DND-41 (cell line): ENCODE measurements around the gene DNAJC30.

ENCODE experiments used
- ATAC-seq: fragments of 200-7000 bp; cut with Tn5 transposase; 3 replicates; pipeline ENCODE4 v1.9.1; 2021; ENCODE audit warnings: low read depth; ENCODE audit not compliant: insufficient read depth
- DNase-seq: peaks from one replicate; pipeline ENCODE4 v3.0.0-alpha.2; 2020
- H2AFZ ChIP-seq: 2 replicates; pipeline ENCODE4 v1.6.0; 2012; ENCODE audit warnings: low read depth, low read length
- H3K27ac ChIP-seq: 2 replicates; pipeline ENCODE4 v1.5.1; 2012; ENCODE audit warnings: low read length, inconsistent platforms
- H3K27me3 ChIP-seq: fragments of 200-600 bp; sonication (generic); 2 replicates; pipeline ENCODE4 v1.6.0; 2012; ENCODE audit warnings: low read length, mild to moderate bottlenecking, inconsistent platforms; ENCODE audit not compliant: insufficient read depth, poor library complexity
- H3K36me3 ChIP-seq: 2 replicates; pipeline ENCODE4 v1.5.1; 2012; ENCODE audit warnings: low read length, inconsistent platforms; ENCODE audit not compliant: insufficient read depth
- H3K4me1 ChIP-seq: 2 replicates; pipeline ENCODE4 v1.5.1; 2012; ENCODE audit warnings: mild to moderate bottlenecking, low read length; ENCODE audit not compliant: insufficient read depth
- H3K4me2 ChIP-seq: 2 replicates; pipeline ENCODE4 v1.6.0; 2012; ENCODE audit warnings: mild to moderate bottlenecking, moderate library complexity, low read length, inconsistent platforms; ENCODE audit not compliant: insufficient read depth
- H3K4me3 ChIP-seq, 2 experiments: fragments of 200-600 bp in 1 of 2; shearing (Covaris generic) in 1 of 2; 2 replicates each; pipeline ENCODE4 v1.5.1; 2012 to 2016; ENCODE audit warnings: inconsistent platforms in 2 of 2, low read length in 2 of 2, mild to moderate bottlenecking in 2 of 2, low read depth in 1 of 2, moderate library complexity in 1 of 2
- H3K79me2 ChIP-seq: 2 replicates; pipeline ENCODE4 v1.6.0; 2012; ENCODE audit warnings: low read length, inconsistent platforms; ENCODE audit not compliant: insufficient read depth
- H3K9ac ChIP-seq: 2 replicates; pipeline ENCODE4 v1.6.0; 2012; ENCODE audit warnings: low read depth, mild to moderate bottlenecking, inconsistent platforms, low read length, moderate library complexity
- H3K9me3 ChIP-seq: 2 replicates; pipeline ENCODE4 v1.5.1; 2012; ENCODE audit warnings: low read length, moderate library complexity, mild to moderate bottlenecking, inconsistent platforms; ENCODE audit not compliant: insufficient read depth, severe bottlenecking
- H4K20me1 ChIP-seq: 2 replicates; pipeline ENCODE4 v1.6.0; 2012; ENCODE audit warnings: low read length; ENCODE audit not compliant: insufficient read depth
- EZH2 ChIP-seq: IDR thresholded peaks from 3 replicates; pipeline ENCODE4 v1.6.1; 2012; ENCODE audit warnings: borderline replicate concordance, low read depth, mild to moderate bottlenecking, moderate library complexity, low read length, inconsistent platforms; ENCODE audit not compliant: severe bottlenecking
- TF ChIP-seq, protein P1 (sequence below): IDR thresholded peaks from 2 replicates; pipeline ENCODE4 v1.5.1; 2012; ENCODE audit warnings: borderline replicate concordance, low read length, moderate library complexity, mild to moderate bottlenecking; ENCODE audit not compliant: poor library complexity, severe bottlenecking; ENCODE audit errors: extremely low read depth

Gene DNAJC30

DNA sequence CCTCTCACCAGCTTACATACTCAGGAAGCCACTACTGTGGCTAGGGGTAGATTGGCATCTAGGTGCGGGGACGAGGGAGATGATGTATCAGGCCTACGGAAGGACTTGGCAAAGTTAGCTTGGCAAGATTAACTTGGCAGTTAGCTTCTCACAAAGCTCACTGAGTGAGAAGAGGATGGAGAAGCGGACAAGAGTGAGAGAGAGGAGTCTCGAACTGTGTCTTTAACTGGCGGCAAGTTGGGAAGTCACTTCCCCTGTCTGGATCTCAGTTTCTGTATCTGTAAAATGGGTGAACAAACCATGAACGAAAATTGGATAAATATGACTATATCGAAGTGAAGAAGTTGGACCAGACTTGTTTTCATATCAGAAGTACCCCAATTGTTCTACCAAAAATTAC lies 49.4 kb downstream of the DNAJC30 start:
- no peaks in the 10 kb centered on the region for H3K36me3 ChIP-seq
- H3K4me3 ChIP-seq: no peak overlapping the region
- H2AFZ ChIP-seq: no peak overlapping the region
- H3K79me2 ChIP-seq: no peaks in the 10 kb centered on the region
- no peaks in the 10 kb centered on the region for H3K9me3 ChIP-seq
- H3K27me3 ChIP-seq: no peaks in the 10 kb centered on the region
- H3K4me1 ChIP-seq: no peaks in the 10 kb centered on the region
- no peak overlapping the region for H3K4me2 ChIP-seq
- DNase-seq (no peak), ATAC-seq (no peak)
- H4K20me1 ChIP-seq: no peaks in the 10 kb centered on the region
- TF ChIP-seq, protein P1, sequence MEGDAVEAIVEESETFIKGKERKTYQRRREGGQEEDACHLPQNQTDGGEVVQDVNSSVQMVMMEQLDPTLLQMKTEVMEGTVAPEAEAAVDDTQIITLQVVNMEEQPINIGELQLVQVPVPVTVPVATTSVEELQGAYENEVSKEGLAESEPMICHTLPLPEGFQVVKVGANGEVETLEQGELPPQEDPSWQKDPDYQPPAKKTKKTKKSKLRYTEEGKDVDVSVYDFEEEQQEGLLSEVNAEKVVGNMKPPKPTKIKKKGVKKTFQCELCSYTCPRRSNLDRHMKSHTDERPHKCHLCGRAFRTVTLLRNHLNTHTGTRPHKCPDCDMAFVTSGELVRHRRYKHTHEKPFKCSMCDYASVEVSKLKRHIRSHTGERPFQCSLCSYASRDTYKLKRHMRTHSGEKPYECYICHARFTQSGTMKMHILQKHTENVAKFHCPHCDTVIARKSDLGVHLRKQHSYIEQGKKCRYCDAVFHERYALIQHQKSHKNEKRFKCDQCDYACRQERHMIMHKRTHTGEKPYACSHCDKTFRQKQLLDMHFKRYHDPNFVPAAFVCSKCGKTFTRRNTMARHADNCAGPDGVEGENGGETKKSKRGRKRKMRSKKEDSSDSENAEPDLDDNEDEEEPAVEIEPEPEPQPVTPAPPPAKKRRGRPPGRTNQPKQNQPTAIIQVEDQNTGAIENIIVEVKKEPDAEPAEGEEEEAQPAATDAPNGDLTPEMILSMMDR: no peak
- no peak for TF ChIP-seq EZH2
- H3K9ac ChIP-seq: no peak overlapping the region
- H3K27ac ChIP-seq: no peak overlapping the region

DNA sequence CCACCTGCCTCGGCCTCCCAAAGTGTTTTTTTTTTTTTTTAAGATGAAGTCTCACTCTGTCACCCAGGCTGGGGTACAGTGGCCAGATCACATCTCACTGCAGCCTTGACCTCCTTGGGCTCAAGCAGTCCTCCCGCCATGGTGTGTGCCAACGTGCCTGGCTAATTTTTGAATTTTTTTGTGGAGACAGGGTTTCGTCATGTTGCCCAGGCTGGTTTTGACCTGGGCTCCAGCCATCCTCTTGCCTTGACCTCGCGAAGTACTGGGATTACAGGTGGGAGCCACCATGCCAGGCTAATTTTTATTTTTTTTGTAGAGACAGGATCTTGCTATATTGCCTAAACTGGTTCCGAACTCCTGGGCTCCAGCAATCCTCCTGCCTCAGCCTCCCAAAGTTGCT lies 49.9 kb downstream of the DNAJC30 start:
- Histone ChIP-seq H3K4me2 (no peak overlapping the region), H3K4me1 (no peaks in the 10 kb centered on the region), H3K27ac (no peak overlapping the region), H3K4me3 (no peak overlapping the region), H3K79me2 (no peaks in the 10 kb centered on the region), H3K36me3 (no peaks in the 10 kb centered on the region), H3K9ac (no peak overlapping the region), H3K9me3 (no peaks in the 10 kb centered on the region), H2AFZ (no peak overlapping the region), H4K20me1 (no peaks in the 10 kb centered on the region), H3K27me3 (no peaks in the 10 kb centered on the region)
- TF ChIP-seq, protein P1: no peak
- TF ChIP-seq EZH2: no peak
- no peak for ATAC-seq
- DNase-seq: no peak

DNA sequence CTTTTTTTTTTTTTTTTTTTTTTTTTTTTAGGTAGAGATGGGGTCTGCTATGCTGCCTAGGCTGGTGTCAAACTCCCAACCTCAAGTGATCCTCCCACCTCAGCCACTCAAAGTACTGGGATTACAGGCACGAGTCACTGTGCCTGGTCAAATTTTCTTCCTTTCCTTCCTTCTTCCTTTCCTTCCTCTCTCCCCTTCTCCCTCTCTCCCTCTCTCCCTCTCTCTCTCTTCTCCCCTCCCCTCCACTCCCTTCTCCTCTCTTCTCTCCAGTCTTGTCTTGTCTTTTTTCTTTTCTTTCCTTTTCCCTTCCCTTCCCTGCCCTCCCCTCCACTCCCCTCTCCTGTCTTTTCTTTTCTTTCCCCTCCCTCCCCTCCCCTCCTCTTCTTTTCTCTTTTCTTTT lies 51.7 kb downstream of the DNAJC30 start:
- H3K9ac ChIP-seq: no peak overlapping the region
- no peaks in the 10 kb centered on the region for H3K9me3 ChIP-seq
- no peak overlapping the region for H2AFZ ChIP-seq
- no peak for DNase-seq
- TF ChIP-seq, protein P1: no peak
- no peak for TF ChIP-seq EZH2
- no peak overlapping the region for H3K27ac ChIP-seq
- no peaks in the 10 kb centered on the region for H3K79me2 ChIP-seq
- no peak for ATAC-seq
- H3K4me2 ChIP-seq: no peak overlapping the region
- H3K27me3 ChIP-seq: no peaks in the 10 kb centered on the region
- H3K36me3 ChIP-seq: no peaks in the 10 kb centered on the region
- H3K4me3 ChIP-seq: no peak overlapping the region
- H3K4me1 ChIP-seq: no peaks in the 10 kb centered on the region
- H4K20me1 ChIP-seq: no peaks in the 10 kb centered on the region
